CD4-positive, alpha-beta T cell treated with Interleukin-10 for 1 hour (primary cell): ENCODE results near the gene SEMA6D.
"Not testable (repeated sequence)": the region's sequence is repeated elsewhere in the genome, so short reads cannot be mapped to it uniquely, and the experiment has no call there.

Experiments
- DNase-seq: peaks from one replicate; pipeline ENCODE4 v3.0.0-alpha.2; 2020

The SEMA6D gene

DNA sequence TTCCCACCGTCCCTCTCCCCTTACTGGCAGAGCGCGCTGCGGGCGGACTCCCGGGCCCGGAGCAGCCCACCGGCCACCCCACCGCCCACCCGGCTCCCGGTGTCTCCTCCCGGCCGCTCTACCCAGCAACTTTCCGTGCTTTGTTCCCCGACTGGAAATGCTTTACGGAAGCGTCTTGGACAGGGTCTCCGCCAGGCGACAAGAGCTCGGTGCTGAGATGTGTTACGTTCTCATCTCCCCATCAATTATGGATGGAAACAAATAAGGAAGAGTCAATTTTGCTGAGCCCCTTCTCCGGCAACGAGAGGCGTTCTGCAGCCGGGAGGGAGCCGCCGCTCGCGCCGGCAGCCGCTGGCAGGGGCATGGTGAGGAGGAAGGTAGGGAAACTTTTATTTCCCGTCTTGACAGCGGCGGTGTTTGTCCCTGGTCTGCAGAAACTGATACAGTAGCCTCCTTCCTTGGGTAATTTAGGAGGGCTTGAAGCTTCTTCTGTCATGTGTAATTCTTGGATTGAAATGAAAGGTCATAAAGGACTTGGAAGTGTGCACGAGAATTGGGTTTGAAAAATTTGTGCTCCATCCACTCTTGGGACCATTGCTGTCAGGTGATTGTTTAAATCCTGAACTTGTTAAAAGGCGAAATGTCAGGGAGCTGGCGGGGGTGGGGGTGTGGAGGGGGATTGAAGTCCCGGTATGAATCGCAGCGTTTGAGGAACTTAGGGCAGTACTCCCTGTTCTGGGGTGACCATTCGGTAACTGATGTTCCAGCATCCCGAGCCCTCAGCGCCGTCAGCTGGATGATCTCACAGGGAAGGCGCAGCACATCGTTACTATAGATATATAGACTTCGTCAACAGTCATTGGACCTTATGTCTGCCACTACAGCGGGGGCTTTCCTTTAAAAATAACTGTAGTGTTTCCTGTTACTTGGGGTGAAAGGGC is 1.5 kb downstream of the SEMA6D start:
- DNase-seq = no peak

DNA sequence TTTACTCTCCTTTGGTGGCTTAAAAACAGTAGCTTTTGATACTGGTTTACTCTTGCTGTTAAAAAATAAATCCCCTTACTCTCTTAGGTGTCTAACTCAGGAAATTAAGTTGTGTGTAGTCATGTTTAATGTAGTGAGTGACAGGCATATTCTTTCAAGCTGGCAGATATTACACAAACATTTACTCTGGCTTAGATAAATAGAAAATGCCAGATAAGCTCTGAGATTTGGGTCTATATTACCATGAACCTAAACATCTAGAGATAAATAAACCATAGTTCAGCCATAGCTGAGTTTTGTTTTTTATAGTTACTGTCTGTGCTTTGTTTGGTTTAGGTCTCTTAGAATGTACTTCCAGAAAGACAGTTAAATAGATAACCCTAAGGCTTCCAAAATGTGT is 2.4 kb downstream of the SEMA6D start:
- no peak for DNase-seq

DNA sequence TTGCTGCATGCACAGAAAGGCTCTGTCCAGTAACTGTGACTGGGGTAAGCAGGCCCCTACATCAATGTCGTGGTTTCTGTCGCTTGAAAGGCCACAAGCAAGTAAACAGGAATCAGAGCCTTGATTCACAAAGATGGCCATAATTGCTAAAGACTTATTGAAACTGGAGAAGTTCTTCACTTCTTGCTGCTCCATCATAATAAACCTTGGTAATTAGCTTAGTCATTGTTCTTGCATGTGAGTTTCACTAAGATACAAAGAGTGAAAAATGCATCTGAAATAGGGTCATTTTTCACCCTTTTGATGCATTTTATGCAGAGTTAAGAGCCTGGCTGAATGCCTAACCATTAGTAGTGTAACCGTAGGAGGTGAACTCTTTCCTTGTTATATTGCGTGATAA is 3.2 kb downstream of the SEMA6D start:
- no peak for DNase-seq

DNA sequence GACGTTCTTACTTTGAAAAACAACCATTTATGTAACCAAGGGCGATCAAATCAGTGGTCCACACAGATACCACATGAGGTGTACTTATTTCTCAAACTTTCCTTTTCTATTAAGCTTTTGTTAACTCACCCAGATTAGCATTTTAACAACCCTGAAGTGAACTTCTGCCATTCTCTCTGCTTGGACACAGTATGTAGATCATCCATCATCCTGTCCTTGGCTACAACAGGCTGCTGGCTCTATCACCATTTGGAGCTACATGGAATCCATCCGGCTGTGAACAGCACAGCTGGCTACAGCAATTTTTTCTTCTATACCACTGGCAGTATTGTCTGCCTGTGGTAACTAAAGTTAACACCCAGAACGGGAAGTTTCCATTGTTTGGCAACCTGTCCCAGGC is 4.4 kb downstream of the SEMA6D start:
- no peak for DNase-seq

DNA sequence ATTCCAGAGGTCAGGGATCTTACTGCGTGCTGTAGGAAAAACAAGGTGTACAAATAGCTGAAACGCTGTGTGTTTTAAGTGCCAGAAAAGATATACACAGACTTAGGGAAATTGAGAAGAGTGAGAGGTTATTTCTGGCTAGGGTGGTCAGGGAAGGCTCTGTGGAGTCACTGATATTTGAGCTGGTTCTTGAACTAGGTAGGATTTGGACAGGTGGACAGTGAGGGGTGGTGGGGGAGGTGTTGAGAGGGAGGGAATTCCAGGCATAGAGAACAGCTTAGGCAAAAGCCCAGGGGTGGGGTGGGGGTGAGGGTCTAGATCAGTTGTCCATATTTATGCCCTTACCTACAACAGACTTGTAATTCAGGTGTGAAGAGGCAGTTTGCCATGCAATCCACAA is 7.0 kb downstream of the SEMA6D start:
- no peak for DNase-seq

DNA sequence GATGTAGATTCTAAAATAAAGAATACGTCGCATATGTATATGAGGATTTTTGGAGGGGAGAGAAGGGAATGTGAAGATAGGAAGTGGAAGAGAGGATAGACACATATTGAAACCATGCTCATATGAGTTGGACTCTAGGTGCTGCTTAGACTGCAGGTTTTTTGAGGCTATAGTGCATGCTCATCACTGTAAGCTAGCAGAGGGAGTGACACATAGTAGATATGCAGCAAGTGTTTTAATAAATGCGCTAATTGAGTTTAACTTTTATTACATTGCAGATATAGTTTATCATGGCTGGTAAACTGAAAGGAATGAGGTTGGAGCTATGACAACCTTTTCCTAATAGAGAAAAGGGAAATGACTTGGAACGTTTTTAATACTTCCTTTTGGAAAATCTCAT is 7.7 kb downstream of the SEMA6D start:
- DNase-seq = no peak

DNA sequence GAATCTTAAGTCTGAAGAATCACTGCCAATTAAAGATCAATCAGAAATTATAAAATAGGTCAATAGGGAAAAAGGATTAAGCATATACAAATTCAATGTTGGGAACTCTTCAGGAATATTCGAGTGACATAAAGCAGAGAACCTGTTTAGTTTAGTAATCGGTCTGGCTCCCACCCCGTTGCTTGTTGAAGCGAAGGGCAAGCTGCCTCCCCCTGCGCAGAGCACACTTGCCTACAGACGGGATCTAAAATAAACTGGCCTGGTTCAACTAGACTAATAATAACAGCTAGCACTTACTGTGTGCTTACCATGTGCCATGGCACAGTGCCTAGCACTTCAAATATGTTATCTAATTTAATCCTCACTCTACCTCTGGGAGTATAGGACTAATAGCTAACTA is 8.6 kb downstream of the SEMA6D start:
- DNase-seq = no peak

DNA sequence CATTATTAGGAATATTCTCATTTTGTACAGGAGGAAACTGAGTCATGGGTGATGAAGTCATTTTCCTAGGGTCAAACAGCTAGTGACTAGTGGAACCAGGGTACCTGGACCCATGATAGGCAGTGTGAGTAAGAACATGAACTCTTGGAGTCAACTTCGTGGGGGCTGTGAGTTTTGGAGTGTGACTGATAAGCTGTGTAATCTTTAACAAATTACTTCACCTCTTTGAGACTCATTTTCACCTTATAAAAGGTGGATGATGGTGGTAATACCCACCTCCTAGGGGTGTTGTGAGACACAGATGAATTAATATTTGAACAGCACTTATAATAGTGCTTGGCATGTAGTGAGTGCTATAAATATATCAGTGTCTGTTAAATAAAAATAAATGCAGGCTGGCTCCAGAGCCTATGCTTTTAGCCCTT is 9.1 kb downstream of the SEMA6D start:
- no peak for DNase-seq

DNA sequence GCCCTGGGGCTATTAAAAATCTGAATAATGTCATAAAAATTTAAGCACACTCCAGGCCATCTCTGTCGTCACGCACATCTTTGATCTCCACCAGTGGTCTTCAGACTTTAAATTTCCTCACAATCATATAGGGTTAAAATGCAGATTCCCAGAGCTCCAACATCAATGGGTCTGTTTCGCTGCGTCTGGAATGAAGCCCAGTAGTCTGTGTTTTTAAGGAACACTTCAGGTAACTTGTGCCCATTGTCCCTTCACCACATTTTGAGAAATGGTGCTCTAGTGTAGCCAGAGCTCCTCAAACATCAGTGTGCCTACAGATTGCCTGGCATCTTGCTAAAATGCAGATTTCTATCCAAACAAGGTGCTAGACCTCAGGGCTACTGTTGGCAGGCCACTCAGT is 9.8 kb downstream of the SEMA6D start:
- no peak for DNase-seq

DNA sequence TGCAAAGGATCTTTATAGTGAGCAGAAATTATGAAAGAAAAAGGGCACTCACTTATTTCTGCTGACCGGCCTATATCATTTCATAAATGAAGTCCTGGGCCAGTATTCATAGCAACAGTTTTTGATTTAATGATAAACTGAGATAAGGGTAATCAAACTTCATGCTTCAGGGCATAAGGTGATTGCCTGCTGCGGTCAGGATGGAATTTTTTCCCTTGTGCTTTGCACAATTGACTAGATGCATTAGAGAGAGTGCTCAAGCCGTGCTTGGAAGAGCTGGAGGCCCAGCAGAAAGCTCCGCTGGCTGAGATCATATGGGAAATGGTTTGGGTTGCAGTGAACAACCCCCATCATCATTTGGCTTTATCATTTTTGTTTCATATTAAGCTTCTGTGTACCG is 10.4 kb downstream of the SEMA6D start:
- no peak for DNase-seq

DNA sequence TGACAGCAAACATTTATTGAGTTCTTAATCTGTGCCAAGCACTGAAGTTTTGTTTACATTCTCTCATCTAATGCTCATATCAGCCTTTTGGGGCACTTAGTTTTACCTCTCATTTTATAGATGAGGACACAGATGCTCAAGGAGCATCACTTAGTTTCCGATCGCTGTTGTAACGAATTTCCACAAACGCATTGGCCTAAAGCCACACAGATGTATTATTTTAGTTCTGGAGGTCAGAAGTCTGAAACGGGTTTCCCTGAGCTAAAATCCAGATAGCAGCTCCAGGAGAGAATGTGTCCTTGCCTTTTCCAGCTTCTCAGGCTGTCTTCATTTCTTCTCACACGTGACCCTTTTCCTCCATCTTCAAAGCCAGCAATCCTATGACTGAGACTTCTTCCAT is 11.1 kb downstream of the SEMA6D start:
- no peak for DNase-seq

DNA sequence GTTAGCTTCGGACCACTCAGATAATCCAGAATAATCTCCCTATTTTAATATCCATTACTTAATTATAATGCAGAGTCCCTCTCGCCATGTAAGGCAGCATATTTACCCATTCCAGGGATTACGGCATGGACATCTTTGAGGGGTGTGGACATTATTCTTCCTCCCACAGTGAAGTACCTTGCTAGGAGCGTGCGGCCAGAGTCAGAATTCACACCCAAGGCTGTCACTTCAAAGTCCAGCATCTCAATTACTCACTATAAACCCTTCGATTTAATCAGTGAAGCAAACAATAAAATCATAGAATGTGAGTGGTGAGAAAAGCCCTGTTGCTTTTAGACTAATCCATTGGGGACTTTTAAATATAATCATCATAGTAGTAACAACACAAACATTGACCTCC is 11.6 kb downstream of the SEMA6D start:
- no peak for DNase-seq

DNA sequence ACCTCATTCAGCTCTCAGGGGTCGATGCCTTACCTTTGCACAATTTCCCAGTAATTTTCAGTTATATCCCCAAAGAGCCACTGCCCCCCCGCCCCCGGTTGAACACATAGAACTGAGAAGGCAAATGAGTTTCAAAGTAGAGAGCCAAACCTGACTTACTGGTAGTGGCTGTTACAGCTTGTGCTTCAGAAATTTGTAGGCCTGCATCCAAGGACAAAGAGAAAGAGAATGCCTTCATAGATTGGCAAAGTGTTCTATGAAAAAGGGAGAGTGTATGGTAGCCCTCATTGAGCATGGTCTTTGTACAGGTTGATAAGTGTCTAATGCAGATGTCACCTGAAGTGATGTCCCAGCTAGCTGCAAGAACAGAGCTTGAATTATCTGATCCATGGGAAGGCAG is 13.9 kb downstream of the SEMA6D start:
- no peak for DNase-seq

DNA sequence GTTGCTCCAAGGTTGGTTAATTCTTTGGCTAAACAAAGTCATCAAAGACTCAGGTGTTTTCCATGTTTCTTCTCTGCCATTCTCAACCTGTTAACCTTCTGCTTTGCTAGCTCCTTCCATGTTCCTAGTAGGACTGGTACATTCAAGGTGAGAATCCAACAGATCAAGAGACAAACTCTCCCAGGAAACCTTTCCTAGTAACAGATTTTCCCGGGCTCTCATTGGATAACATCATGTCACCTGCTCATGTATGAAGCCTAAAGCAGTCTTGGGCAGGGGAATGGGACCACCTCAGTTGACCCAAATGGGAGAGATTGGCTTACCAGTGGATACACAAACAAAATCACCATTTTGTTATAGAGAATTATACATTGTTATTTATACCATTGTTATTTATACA is 14.9 kb downstream of the SEMA6D start:
- DNase-seq = no peak

DNA sequence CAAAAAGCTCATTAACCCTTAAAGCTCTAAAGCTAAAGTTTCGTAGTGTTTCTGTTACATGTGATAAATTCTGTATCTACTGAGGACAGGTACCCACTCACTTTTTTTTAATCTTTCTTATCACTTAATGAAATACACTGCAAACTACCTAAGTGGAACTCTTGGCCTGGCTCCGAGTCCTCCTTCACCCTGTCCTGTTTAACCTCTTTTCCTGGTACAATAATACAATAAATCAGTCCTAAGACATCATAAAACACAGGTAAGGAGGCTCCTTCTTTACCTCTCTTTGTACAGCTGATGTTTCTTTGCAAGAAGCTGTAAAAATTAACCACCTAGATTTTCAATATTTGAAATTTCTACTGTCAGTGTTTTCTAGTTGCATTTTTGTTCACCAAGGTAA is 15.8 kb downstream of the SEMA6D start:
- no peak for DNase-seq

DNA sequence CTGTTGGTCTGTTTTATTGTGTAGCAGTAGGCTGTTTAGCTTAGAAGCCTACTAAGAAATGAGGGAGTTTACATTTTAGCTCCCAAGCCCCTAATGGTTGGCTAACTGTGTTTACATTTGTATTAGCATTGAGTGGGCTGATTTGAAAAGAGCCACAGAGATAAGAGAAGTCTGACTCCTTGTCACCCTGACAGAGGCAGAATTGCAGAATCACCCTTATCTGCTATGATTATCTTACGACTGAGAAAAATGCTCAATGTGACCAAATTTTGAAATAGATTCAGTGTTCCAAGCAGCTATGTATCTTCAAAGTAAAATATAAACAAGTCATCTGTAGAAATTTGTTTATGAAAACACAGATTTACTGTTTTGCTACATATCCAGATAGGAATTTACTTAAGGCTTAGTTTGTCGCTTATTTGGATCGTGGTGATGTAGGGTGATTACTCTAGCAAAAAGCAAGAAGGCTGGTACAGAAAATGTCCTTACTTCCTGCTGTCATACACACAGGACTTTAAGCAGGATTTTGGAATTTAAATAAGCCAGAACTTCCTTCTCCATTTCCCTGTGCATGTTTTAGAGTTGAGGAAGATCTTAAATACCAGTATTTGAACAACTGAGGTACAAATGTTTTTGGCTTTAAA is 19.0 kb downstream of the SEMA6D start:
- DNase-seq = no peak

DNA sequence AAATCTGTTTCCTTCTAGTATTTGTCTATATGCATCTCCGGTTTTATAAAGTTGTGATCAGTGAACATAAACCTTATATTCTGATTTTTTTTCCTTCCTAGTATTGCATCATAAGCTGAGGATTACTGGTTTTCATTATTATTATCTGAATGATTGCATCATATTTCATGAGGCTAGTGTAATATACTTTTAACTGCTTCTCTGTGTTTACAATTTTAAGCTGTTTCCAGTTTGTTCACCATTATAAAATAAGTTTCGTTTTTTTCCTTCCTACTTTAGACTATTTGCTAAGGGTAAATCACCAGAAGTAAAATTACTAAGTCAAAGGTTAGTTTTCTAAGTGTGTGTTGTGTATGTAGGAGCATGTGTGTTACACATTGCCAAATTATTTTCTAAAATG is 20.2 kb downstream of the SEMA6D start:
- no peak for DNase-seq

DNA sequence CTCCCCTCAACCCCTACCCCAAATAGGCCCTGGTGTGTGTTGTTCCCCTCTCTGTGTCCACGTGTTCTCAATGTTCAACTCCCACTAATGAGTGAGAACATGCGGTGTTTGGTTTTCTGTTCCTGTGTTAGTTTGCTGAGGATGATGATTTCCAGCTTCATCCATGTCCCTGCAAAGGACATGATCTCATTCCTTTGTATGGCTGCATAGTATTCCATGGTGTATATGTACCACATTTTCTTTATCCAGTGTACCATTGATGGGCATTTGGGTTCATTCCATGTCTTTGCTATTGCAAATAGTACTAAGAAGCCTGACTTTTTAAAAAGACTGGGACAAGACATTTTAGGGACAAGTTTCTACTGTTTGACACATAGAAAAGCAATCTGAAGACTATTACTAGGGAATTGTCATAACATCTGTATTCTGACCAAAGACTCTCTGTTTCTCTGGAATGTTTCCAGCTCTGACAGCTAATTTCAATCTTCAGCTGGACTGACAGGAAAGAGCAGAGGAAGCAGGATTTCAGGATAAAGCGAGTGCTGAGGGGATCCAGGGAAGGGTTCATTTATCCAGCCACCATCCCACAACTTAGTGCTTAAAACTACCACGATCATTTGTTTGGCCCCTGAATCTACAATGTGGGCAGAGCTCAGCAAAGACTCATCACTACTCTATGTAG is 21.0 kb downstream of the SEMA6D start:
- not testable (repeated sequence) for DNase-seq

DNA sequence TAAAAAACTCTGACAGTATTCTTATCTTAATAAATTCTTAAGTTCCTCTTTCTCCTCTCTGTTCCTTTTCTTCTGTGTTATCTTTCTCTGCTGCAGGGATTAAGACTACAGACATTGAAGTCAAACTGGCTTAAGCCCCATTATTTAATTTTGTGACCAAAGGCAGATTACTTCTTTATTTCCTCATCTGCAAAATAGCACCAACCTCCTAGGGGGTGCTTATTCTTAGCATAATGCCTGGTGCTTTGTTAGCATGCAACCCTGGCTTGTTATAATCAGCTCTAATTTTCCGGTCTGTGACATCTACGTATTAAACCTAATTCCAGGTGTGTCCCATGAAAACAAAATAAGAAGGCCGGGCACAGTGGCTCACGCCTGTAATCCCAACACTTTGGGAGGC is 23.8 kb downstream of the SEMA6D start:
- DNase-seq = no peak

DNA sequence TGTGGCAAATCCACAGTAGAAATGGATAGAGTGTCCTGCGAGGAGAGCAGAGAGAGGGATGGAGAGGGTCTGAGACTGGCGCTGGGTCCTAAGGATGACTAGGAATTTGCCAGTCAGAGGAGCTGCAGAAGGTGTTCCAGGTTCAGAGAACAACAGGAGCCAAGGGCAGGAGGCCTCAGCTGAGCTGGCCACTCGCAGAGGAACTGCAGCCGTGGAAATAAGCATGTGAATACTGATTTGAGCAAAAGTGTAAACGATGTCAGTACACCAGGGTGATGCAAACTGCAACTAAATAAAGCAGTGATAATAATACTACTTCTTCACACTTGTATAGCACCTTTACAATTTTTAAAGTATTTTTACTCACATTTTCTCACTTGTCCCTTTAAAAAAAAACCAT is 24.6 kb downstream of the SEMA6D start:
- no peak for DNase-seq

DNA sequence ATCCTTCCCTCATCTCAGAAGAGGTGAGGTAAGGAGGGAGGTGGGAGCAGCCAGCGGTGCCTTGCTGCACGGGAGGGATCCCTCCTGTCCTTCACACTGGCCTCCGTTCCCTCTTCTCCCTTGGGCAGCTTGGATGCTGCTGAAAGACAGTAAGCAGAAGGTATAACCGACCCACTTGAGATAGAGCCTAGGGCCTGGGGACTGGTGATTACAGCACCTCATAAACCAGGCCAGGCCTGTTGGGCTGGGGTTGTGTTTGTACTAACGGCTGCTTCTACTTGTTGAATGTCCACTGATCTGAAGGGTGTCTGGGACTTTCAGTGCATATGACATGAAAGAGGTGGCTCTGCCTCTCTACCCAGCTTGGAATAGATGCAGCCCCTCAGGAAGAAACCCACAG is 25.0 kb downstream of the SEMA6D start:
- no peak for DNase-seq

DNA sequence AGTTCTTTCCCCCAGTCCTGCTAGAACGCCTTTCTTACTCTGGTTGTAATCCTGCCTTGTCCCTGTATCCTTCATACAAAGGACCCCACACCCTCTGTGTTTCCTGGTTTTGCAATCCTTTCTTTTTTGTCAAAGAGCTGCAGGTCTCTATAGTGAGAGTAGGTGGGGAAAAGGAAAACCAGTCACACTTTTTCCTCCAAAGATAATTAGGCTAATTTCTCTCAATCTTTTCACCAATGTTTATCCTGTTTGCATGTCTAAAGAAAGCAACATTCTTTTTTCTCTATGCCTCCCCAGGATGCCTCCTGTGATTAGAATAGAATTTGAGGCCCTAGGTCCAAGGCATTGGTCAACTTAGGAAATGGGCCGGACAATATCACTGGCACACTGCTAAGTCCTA is 25.4 kb downstream of the SEMA6D start:
- no peak for DNase-seq

DNA sequence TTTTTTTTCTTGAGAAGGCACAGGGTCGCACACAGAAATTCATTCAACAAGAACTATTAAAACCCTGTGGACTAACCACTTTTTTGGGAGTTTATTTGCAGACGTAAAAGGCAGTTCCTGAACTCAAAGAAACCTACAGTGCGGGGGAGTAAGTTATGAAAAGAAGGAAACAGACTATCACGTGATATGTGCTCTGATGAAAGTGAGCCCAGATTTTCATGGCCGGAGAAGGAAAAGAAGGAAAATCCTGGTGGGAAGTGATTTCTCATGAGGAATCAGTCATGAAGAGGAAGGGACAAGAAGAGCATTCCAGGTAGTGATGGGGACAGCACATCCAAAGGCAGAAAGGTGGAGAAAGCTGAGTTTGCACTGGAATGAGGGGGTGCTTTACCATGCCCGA is 26.1 kb downstream of the SEMA6D start:
- DNase-seq = no peak

DNA sequence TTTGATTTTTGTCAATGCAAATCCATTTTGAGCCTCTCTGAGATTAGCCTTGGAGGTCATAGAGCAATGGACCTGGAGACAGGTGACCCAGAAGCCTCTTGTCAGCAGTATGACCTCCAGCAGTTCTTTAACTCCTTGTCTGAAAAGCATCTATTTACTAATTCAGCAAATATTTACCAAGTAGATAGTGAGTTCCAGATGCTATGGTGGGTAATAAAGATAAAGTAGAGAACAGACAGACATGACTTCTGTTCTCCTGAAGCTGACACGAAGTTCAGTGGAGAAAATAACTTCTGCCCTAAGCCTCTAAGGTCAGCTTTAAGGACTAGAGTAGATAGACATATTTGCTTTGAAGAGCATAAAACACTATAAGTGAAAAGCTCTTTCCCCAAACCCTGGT is 26.6 kb downstream of the SEMA6D start:
- DNase-seq = no peak
